Adrenal gland (tissue), 12 donors: ENCODE measurements around the gene OAF. TPM values are rescaled to one million over a fixed set of nuclear protein-coding genes. Genes with fewer than 3 reads are reported as not detected.

Source experiments
- DNase-seq, 7 donors: peaks; one replicate each; pipeline ENCODE4 v3.0.0-alpha.2; 2019 to 2020
- H3K27ac ChIP-seq, 5 donors: fragments of 200-600 bp; sonication (generic) in 4 of 5; 1 replicate in 3 of 5; 2 replicates in 2 of 5; pipeline versions ENCODE4 v1.5.1 to v1.8.0; 2016 to 2020; ENCODE audit warnings: mild to moderate bottlenecking in 1 of 5
- H3K27me3 ChIP-seq: fragments of 200-600 bp; 2 replicates; pipeline ENCODE4 v1.8.0; 2021
- H3K36me3 ChIP-seq, 2 donors: fragments of 200-600 bp; replicated peaks in 1 of 2; 1 replicate in 1 of 2; 2 replicates in 1 of 2; pipeline versions ENCODE4 v1.5.1 to v1.8.0; 2018 to 2022
- H3K4me1 ChIP-seq, 2 donors: fragments of 200-600 bp; replicated peaks in 1 of 2; 1 replicate in 1 of 2; 2 replicates in 1 of 2; pipeline versions ENCODE4 v1.5.1 to v1.8.0; 2018 to 2021
- H3K4me3 ChIP-seq, 4 donors: fragments of 200-600 bp; sonication (generic) in 3 of 4; one replicate each; pipeline ENCODE4 v1.5.1; 2016 to 2018
- H3K9me3 ChIP-seq, 3 donors: fragments of 200-600 bp; sonication (generic) in 1 of 3; replicated peaks in 1 of 3; 1 replicate in 2 of 3; 2 replicates in 1 of 3; pipeline versions ENCODE4 v1.5.1 to v1.8.0; 2016 to 2021
- POLR2A ChIP-seq, 2 donors: fragments of 450-650 bp; IDR thresholded peaks; one replicate each; pipeline ENCODE4 v1.6.1; 2017; ENCODE audit warnings: antibody characterized with exemption in 2 of 2, mild to moderate bottlenecking in 2 of 2, moderate library complexity in 1 of 2
- WGBS, 4 donors: extraction: QIAGEN DNeasy Blood & Tissue Kit in 2 of 4; methylation state at CpG; one replicate each; pipeline versions ENCODE4 v1.1.5 to v1.1.7; 2013 to 2017; 5-methylcytosine and 5-hydroxymethylcytosine counted together
- intact Hi-C, 2 donors: fragments of 100-400 bp; cut with DNase I; formaldehyde crosslinking; loops; one replicate each; pipeline versions ENCODE4 v1.14.1 to v1.15.0; 2022 to 2023
- polyA plus RNA-seq, 3 donors: library from polyadenylated mRNA; stranded (reverse); fragments of 200-250 nt in 2 of 3; fragments of 350-450 nt in 1 of 3; fragmentation: Illumina TruSeq in 1 of 3; extraction: RNeasy Lipid Tissue Mini Kit (QIAGEN cat#74804) in 1 of 3; gene quantifications; one replicate each; pipeline ENCODE4 v1.2.3, GENCODE V29; 2013 to 2014
- total RNA-seq, 9 donors: library from RNA; depleted of rRNA in 4 of 9; stranded (reverse); fragments of >200 nt in 4 of 9; fragments of 120-200 nt in 1 of 9; fragmentation: NEBNext Ultra II Directional in 1 of 9; extraction: Animal tissue kit (Norgen Biotek cat#: 25700) in 1 of 9; gene quantifications; one replicate each; pipeline versions ENCODE4 v1.1.0 to v1.2.4, GENCODE V29; 2013 to 2023
- TF ChIP-seq, protein P1 (sequence below), 6 experiments: fragments of 450-650 bp in 4 of 6; fragments of 200-600 bp in 2 of 6; sonication (generic) in 1 of 6; IDR thresholded peaks; 1 replicate in 5 of 6; 2 replicates in 1 of 6; pipeline versions ENCODE4 v1.5.1 to v1.8.0; 2016 to 2021; ENCODE audit warnings: antibody characterized with exemption in 6 of 6, mild to moderate bottlenecking in 2 of 6, moderate library complexity in 1 of 6
- donor health status: healthy with polysubstance abuse.
- donor health status: Bipolar disorder and iron deficiency.
- donor health status: DM: yes; HTN: yes; CAD: no.
- donor health status: DM: no; HTN: no; CAD: no.
- donor health status: DM: no; HTN: no; CAD: no.
- donor health status: DM: yes; HTN: yes; CAD: no.

OAF gene
- total and polyA plus RNA-seq, 12 donors, result 67.7 to 253 (median 169) TPM

- H3K4me3 ChIP-seq, result no peak overlapping the region
- H3K27ac ChIP-seq, result no peak overlapping the region
- TF ChIP-seq, protein P1, sequence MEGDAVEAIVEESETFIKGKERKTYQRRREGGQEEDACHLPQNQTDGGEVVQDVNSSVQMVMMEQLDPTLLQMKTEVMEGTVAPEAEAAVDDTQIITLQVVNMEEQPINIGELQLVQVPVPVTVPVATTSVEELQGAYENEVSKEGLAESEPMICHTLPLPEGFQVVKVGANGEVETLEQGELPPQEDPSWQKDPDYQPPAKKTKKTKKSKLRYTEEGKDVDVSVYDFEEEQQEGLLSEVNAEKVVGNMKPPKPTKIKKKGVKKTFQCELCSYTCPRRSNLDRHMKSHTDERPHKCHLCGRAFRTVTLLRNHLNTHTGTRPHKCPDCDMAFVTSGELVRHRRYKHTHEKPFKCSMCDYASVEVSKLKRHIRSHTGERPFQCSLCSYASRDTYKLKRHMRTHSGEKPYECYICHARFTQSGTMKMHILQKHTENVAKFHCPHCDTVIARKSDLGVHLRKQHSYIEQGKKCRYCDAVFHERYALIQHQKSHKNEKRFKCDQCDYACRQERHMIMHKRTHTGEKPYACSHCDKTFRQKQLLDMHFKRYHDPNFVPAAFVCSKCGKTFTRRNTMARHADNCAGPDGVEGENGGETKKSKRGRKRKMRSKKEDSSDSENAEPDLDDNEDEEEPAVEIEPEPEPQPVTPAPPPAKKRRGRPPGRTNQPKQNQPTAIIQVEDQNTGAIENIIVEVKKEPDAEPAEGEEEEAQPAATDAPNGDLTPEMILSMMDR (IDR thresholded peaks at IDR 0.05), result no peak
- TF ChIP-seq POLR2A (IDR thresholded peaks at IDR 0.05), result no peak
- H3K4me1 ChIP-seq, result peaks cover 0 to 4% of the 10 kb centered on the region in 2 donors
- H3K27me3 ChIP-seq, result peaks cover 34% of the 10 kb centered on the region
- no peaks in the 10 kb centered on the region for H3K9me3 ChIP-seq
- H3K36me3 ChIP-seq, result no peaks in the 10 kb centered on the region
- 90 to 100% (median 100%) methylated on average over 2 of the region's 2 CpGs for whole genome bisulfite sequencing, 4 donors
- intact Hi-C loops, result loop anchor here in 1 of 2 donors (5.0 kb wide), 1 partner anchor 51 kb away; no protein-coding TSS in a partner anchor
- no peak for DNase-seq
Measured at GRCh38 chr11:120240866-120241265, 30.0 kb downstream of the OAF start.

DNA sequence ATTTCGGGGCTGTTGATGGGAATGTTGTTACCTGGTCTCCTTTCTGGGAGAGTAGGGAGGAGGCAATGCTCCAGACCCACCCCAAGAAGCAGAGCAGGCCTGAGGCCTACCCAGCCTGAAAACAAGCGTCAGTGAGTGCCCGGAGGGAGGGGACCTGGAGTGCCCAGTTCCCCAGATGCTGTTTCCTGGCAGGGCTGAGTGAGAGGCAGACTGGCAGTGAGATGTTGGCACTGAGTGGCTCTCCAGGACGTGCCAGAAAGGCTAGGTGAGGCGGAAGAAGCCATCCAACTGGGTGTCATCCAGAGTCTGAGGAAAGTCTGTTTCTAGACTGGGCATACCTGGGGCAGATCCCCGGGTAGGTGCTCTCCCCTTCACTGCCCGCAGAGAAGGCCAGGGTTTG, 30.4 kb downstream of the OAF start:
- peaks cover 0 to 4% of the 10 kb centered on the region in 2 donors for H3K4me1 ChIP-seq
- H3K27me3 ChIP-seq, result peaks cover 34% of the 10 kb centered on the region
- no peaks in the 10 kb centered on the region for H3K9me3 ChIP-seq
- 90 to 94% (median 93%) methylated on average over 7 of the region's 7 CpGs for WGBS, 4 donors
- DNase-seq, result no peak
- no peak for TF ChIP-seq POLR2A (IDR thresholded peaks at IDR 0.05)
- TF ChIP-seq, protein P1 (IDR thresholded peaks at IDR 0.05), result no peak
- no peaks in the 10 kb centered on the region for H3K36me3 ChIP-seq
- H3K27ac ChIP-seq, result no peak overlapping the region
- no peak overlapping the region for H3K4me3 ChIP-seq
- intact Hi-C loops, result loop anchor here in 1 of 2 donors (5.0 kb wide), 1 partner anchor 51 kb away; no protein-coding TSS in a partner anchor

DNA sequence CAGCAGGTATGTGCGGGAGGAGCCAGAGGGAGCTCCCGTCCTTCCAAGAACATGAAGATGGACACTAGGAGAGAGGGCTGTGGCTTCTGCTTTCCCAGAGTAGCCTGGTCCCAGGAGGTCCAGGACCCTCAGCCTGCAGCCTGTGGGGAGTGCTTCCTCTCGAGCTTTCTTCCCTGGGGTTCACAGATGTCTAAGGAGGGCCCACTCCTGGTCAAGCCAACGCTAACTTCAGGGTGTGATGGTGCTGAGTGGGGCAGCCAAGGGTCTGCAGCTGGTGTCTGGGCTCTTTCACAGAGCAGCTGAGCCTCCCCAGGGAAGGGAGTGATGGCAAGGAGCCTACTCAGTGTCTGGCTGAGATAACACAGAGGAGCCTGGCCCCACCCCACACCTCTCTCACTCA, 32.4 kb downstream of the OAF start:
- WGBS, 4 donors, result 63 to 83% (median 76%) methylated on average over 1 to 4 of the region's 4 CpGs
- H3K4me1 ChIP-seq, result peaks cover 0 to 4% of the 10 kb centered on the region in 2 donors
- peaks cover 34% of the 10 kb centered on the region for H3K27me3 ChIP-seq
- H3K27ac ChIP-seq, result no peak overlapping the region
- H3K36me3 ChIP-seq, result no peaks in the 10 kb centered on the region
- no peaks in the 10 kb centered on the region for H3K9me3 ChIP-seq
- intact Hi-C loops, result loop anchor here in 1 of 2 donors (5.0 kb wide), 1 partner anchor 49 kb away; no protein-coding TSS in a partner anchor
- no peak for DNase-seq
- TF ChIP-seq POLR2A (IDR thresholded peaks at IDR 0.05), result no peak
- TF ChIP-seq, protein P1 (IDR thresholded peaks at IDR 0.05), result no peak
- H3K4me3 ChIP-seq, result no peak overlapping the region

GRCh38 chr11:120244476-120245365, 33.9 kb downstream of the OAF start:
- Histone ChIP-seq H3K9me3 (no peaks in the 10 kb centered on the region), H3K27me3 (peaks cover 27% of the 10 kb centered on the region), H3K36me3 (no peaks in the 10 kb centered on the region), H3K4me1 (peaks cover 0 to 4% of the 10 kb centered on the region in 2 donors), H3K4me3 (no peak overlapping the region), H3K27ac (no peak overlapping the region)
- TF ChIP-seq POLR2A (IDR thresholded peaks at IDR 0.05), result no peak
- TF ChIP-seq, protein P1 (IDR thresholded peaks at IDR 0.05), result no peak
- no peak for DNase-seq
- WGBS, 4 donors, result 64 to 73% (median 71%) methylated on average over 12 to 13 of the region's 13 CpGs
- intact Hi-C loops, result loop anchor here in 1 of 2 donors (5.0 kb wide), 1 partner anchor 48 kb away; no protein-coding TSS in a partner anchor
